ENCODE data around the gene GGT6.
A peak's percentile ranks its signal among the peaks of the same experiment; 100 is the strongest.

Gene GGT6

GRCh38 chr17:4559139-4559791, 1.1 kb downstream of the GGT6 start:
- DNase-seq = no peak
- H3K27me3 ChIP-seq (replicated peaks) = no peaks in the 10 kb centered on the region
- H3K27ac ChIP-seq = no peak overlapping the region
- H3K4me3 ChIP-seq (ENCODE audit: low read depth, low read length) = no peak overlapping the region
- in situ Hi-C loops (cut with HindIII; ENCODE audit: low pct_ligation_motif_present, low sequenced_read_pairs) = no loop called here
- no peaks in the 10 kb centered on the region for H3K36me3 ChIP-seq (replicated peaks)
- TF ChIP-seq CTCF (IDR thresholded peaks at IDR 0.05; ENCODE audit: low read depth, low read length, missing control alignments) = no peak

- in situ Hi-C loops (cut with HindIII; ENCODE audit: low pct_ligation_motif_present, low sequenced_read_pairs) = no loop called here
- H3K4me3 ChIP-seq (ENCODE audit: low read depth, low read length) = no peak overlapping the region
- H3K27me3 ChIP-seq (replicated peaks) = no peaks in the 10 kb centered on the region
- DNase-seq = no peak
- H3K36me3 ChIP-seq (replicated peaks) = no peaks in the 10 kb centered on the region
- no peak for TF ChIP-seq CTCF (IDR thresholded peaks at IDR 0.05; ENCODE audit: low read depth, low read length, missing control alignments)
- H3K27ac ChIP-seq = no peak overlapping the region
These were observed 1.9 kb downstream of the GGT6 start for GRCh38 chr17:4558347-4558971.

GRCh38 chr17:4557626-4558346, 2.6 kb downstream of the GGT6 start:
- Histone ChIP-seq H3K27me3 (replicated peaks) (no peaks in the 10 kb centered on the region), H3K36me3 (replicated peaks) (peaks cover 6% of the 10 kb centered on the region), H3K4me3 (ENCODE audit: low read depth, low read length) (no peak overlapping the region), H3K27ac (no peak overlapping the region)
- no peak for TF ChIP-seq CTCF (IDR thresholded peaks at IDR 0.05; ENCODE audit: low read depth, low read length, missing control alignments)
- no peak for DNase-seq
- in situ Hi-C loops (cut with HindIII; ENCODE audit: low pct_ligation_motif_present, low sequenced_read_pairs) = no loop called here

- peaks cover 12% of the 10 kb centered on the region for H3K36me3 ChIP-seq (replicated peaks)
- no peak for TF ChIP-seq CTCF (IDR thresholded peaks at IDR 0.05; ENCODE audit: low read depth, low read length, missing control alignments)
- in situ Hi-C loops (cut with HindIII; ENCODE audit: low pct_ligation_motif_present, low sequenced_read_pairs) = no loop called here
- H3K27me3 ChIP-seq (replicated peaks) = no peaks in the 10 kb centered on the region
- H3K4me3 ChIP-seq (ENCODE audit: low read depth, low read length) = no peak overlapping the region
- H3K27ac ChIP-seq = no peak overlapping the region
- no peak for DNase-seq
These were observed 3.4 kb downstream of the GGT6 start for GRCh38 chr17:4556996-4557395.

- TF ChIP-seq CTCF (IDR thresholded peaks at IDR 0.05; ENCODE audit: low read depth, low read length, missing control alignments) = no peak
- no peaks in the 10 kb centered on the region for H3K27me3 ChIP-seq (replicated peaks)
- no peak overlapping the region for H3K27ac ChIP-seq
- in situ Hi-C loops (cut with HindIII; ENCODE audit: low pct_ligation_motif_present, low sequenced_read_pairs) = no loop called here
- DNase-seq = no peak
- H3K36me3 ChIP-seq (replicated peaks) = peaks cover 19% of the 10 kb centered on the region
- H3K4me3 ChIP-seq (ENCODE audit: low read depth, low read length) = peak overlapping the region; percentile 97
These were observed 4.3 kb downstream of the GGT6 start for GRCh38 chr17:4555873-4556759.

Data from brain microvascular endothelial cell (primary cell).